ENCODE results near the gene TSC22D3.

TSC22D3 gene

GRCh38 chrX:107758231-107758766, 17.3 kb downstream of the TSC22D3 start:
- no peak for DNase-seq

- DNase-seq, result no peak
These were observed 19.9 kb downstream of the TSC22D3 start for GRCh38 chrX:107755721-107756120.

- DNase-seq, result no peak
These were observed 22.4 kb downstream of the TSC22D3 start for GRCh38 chrX:107753187-107753586.

GRCh38 chrX:107752714-107753113, 22.9 kb downstream of the TSC22D3 start:
- DNase-seq, result no peak

- no peak for DNase-seq
These were observed 23.5 kb downstream of the TSC22D3 start for GRCh38 chrX:107752043-107752442.

- DNase-seq, result no peak
These were observed 24.6 kb downstream of the TSC22D3 start for GRCh38 chrX:107750861-107751445.

- DNase-seq, result no peak
These were observed 25.3 kb downstream of the TSC22D3 start for GRCh38 chrX:107750263-107750662.

GRCh38 chrX:107748506-107748905, 27.1 kb downstream of the TSC22D3 start:
- DNase-seq, result no peak

GRCh38 chrX:107747596-107748161, 27.9 kb downstream of the TSC22D3 start:
- no peak for DNase-seq

GRCh38 chrX:107744868-107745267, 30.7 kb downstream of the TSC22D3 start:
- no peak for DNase-seq

- no peak for DNase-seq
These were observed 31.6 kb downstream of the TSC22D3 start for GRCh38 chrX:107743995-107744394.

- no peak for DNase-seq
These were observed 32.8 kb downstream of the TSC22D3 start for GRCh38 chrX:107742700-107743191.

GRCh38 chrX:107741404-107741790, 34.2 kb downstream of the TSC22D3 start:
- no peak for DNase-seq

GRCh38 chrX:107739541-107739940, 36.0 kb downstream of the TSC22D3 start:
- DNase-seq, result no peak

- no peak for DNase-seq
These were observed 36.8 kb downstream of the TSC22D3 start for GRCh38 chrX:107738768-107739167.

GRCh38 chrX:107738272-107738671, 37.3 kb downstream of the TSC22D3 start:
- DNase-seq, result no peak

GRCh38 chrX:107736781-107737531, 38.6 kb downstream of the TSC22D3 start:
- no peak for DNase-seq

- no peak for DNase-seq
These were observed 40.9 kb downstream of the TSC22D3 start for GRCh38 chrX:107734646-107735045.

- no peak for DNase-seq
These were observed 41.9 kb downstream of the TSC22D3 start for GRCh38 chrX:107733686-107734085.

GRCh38 chrX:107731831-107732502, 43.6 kb downstream of the TSC22D3 start:
- no peak for DNase-seq

GRCh38 chrX:107730991-107731766, 44.4 kb downstream of the TSC22D3 start:
- no peak for DNase-seq

- no peak for DNase-seq
These were observed 45.3 kb downstream of the TSC22D3 start for GRCh38 chrX:107730298-107730655.
